Anterior cingulate cortex (tissue), 58 donors: ENCODE measurements around the gene RNF138.
"Not testable (repeated sequence)": the region's sequence is repeated elsewhere in the genome, so short reads cannot be mapped to it uniquely, and the experiment has no call there.

ENCODE experiments used
- DNase-seq, 58 donors: peaks; one replicate each; lab custom pipeline; 2025; lab: John Stamatoyannopoulos, UW

Gene RNF138

GRCh38 chr18:32167980-32168730 lies 76.5 kb downstream of the RNF138 start:
- DNase-seq: no peak

GRCh38 chr18:32173654-32174053 lies 82.0 kb downstream of the RNF138 start:
- no peak for DNase-seq

GRCh38 chr18:32174719-32175118 lies 83.0 kb downstream of the RNF138 start:
- no peak for DNase-seq

GRCh38 chr18:32175265-32175664 lies 83.6 kb downstream of the RNF138 start:
- DNase-seq: peak in 22 of 58 donors; percentile 1 to 39 (median 6)

- DNase-seq: not testable (repeated sequence)
Observed at GRCh38 chr18:32176745-32177144, 85.1 kb downstream of the RNF138 start.

- DNase-seq: no peak
Observed at GRCh38 chr18:32177530-32177929, 85.9 kb downstream of the RNF138 start.
